Measurements from ENCODE around the gene ZNF526. TPM values are rescaled to one million over a fixed set of nuclear protein-coding genes. Genes with fewer than 3 reads are reported as not detected.
A peak's percentile ranks its signal among the peaks of the same experiment; 100 is the strongest.

Gene ZNF526
- total and polyA plus RNA-seq, 9 of the 15 experiments (the other 6 are each of a cell fraction or from before 2014, with no cell fraction given): 1.3 to 17.9 (median 6.2) TPM

DNA sequence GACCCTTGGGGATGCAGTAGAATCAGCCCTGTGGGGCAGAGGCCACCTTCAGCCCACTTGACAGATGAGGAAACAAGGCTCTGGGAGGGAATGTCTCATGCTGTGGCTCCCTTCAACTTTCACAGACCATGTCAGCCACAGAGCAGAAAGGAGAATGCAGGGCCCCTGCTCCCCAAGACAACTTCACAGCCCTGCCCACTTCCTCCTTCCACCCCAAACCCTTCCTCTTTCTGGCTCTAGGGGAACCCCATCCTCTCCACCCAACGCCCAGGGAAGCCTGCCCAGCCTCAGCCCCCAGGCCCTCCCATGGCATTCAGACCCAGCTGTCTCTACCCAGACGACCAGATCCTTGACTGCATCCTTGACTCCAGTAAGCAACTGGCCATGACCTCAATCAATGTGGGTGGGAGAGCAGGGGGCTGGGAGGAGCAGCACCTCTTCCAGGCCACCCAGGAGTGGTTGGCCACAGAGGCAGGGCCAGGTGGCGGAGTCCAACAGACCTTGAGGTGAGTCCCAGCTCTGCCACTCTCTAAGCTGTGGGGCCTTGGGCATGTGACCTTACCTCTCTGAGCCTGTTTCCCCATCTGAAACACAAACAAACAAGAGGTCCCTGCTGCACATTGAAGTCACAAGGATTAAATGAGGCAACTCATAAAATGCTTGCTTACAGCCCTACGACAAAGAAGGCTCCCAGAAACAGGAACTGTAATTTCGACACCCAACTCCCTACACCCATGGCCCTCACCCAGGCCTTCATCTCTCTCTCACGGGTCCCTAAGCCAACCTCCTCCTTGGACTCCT lies 18.4 kb upstream of the ZNF526 start:
- CTCF ChIA-PET (ENCODE audit: low intra/inter-chr PET ratio): no interaction called here
- Histone ChIP-seq H3K4me2 (ENCODE audit: insufficient read depth, low read length) (no peak overlapping the region), H2AFZ (ENCODE audit: low read depth, low read length) (no peak overlapping the region), H3K9ac (ENCODE audit: insufficient read depth in 1 of 2, low read depth in 2 of 2, low read length in 2 of 2) (peak overlapping the region in 1 of 2 experiments; percentile 88; a peak in 2 of 4 replicates), H3K36me3 (ENCODE audit: control insufficient read depth, insufficient read depth, low read length) (peaks cover 92% of the 10 kb centered on the region), H3K4me1 (replicated peaks in 1 of 2; ENCODE audit: control insufficient read depth in 2 of 2, insufficient read depth in 2 of 2, low read length in 2 of 2) (peaks cover 40 to 44% of the 10 kb centered on the region in 2 experiments), H3K79me2 (ENCODE audit: control insufficient read depth, insufficient read depth, low read length) (peaks cover 72% of the 10 kb centered on the region), H3K9me1 (ENCODE audit: control insufficient read depth, insufficient read depth, low read length) (peaks cover 4% of the 10 kb centered on the region), H3K9me3 (replicated peaks; ENCODE audit: control insufficient read depth, insufficient read depth, low read depth, low read length) (no peaks in the 10 kb centered on the region), H3K4me3 (no peak overlapping the region), H3K27me3 (ENCODE audit: control insufficient read depth in 2 of 2, insufficient read depth in 2 of 2, low read length in 2 of 2) (no peaks in the 10 kb centered on the region; a peak in 1 of 5 replicates), H3K27ac (ENCODE audit: extremely low read depth, low read depth, low read length) (peak overlapping the region; percentile 70; the same call in 2 of the 3 replicates), H4K20me1 (replicated peaks; ENCODE audit: control insufficient read depth, insufficient read depth, low read length) (peaks cover 24% of the 10 kb centered on the region; the same call in 1 of the 2 replicates)
- intact Hi-C loops (cut with micrococcal nuclease): no loop called here
- in situ Hi-C loops (cut with MboI): no loop called here
- FAIRE-seq (no peak), ATAC-seq (no peak), DNase-seq (ENCODE audit: extremely low read depth in 1 of 4, low spot score in 3 of 4) (no peak)
- TF ChIP-seq CEBPB (tag; IDR thresholded peaks at IDR 0.05) (0 out of 2 replicates have a peak, but pooled peaks have one; percentile 9), SPI1 (IDR thresholded peaks at IDR 0.05; ENCODE audit: borderline replicate concordance, low read depth, low read length) (peak; percentile 51; the same call in 1 of the 2 replicates), ZNF41 (CRISPR knock-in tag; conservative IDR thresholded peaks at IDR 0.05) (no peak), SMAD2 (IDR thresholded peaks at IDR 0.05; ENCODE audit: low read depth, low read length) (no peak)
- BruUV-seq (replicated peaks): no TSS peak
- POLR2A ChIA-PET: interaction anchor here (1.2 to 1.7 kb wide), 2 partner anchors 15 to 42 kb away, joined by 3 to 4 read pairs; no protein-coding TSS in a partner anchor
- 65% methylated on average over 6 of the region's 6 CpGs for whole genome bisulfite sequencing (ENCODE audit: insufficient coverage, low coverage, missing lambda C conversion rate)

Data from K562 (cell line).